Fibroblast of pulmonary artery (primary cell): ENCODE results near the gene LMLN.

Experiments
- DNase-seq: peaks from one replicate; pipeline ENCODE4 v3.0.0-alpha.2; 2010; ENCODE audit warnings: low read depth
- H3K4me3 ChIP-seq: replicated peaks from 2 replicates; pipeline ENCODE4 v1.5.1; 2011; ENCODE audit warnings: low read depth, mild to moderate bottlenecking, control low read depth, low read length, moderate library complexity
- TF ChIP-seq, protein P1 (sequence below): IDR thresholded peaks from 2 replicates; pipeline ENCODE4 v1.5.1; 2011; ENCODE audit warnings: mild to moderate bottlenecking, control low read depth, low read length, inconsistent platforms; ENCODE audit errors: missing control alignments

The LMLN gene

DNA sequence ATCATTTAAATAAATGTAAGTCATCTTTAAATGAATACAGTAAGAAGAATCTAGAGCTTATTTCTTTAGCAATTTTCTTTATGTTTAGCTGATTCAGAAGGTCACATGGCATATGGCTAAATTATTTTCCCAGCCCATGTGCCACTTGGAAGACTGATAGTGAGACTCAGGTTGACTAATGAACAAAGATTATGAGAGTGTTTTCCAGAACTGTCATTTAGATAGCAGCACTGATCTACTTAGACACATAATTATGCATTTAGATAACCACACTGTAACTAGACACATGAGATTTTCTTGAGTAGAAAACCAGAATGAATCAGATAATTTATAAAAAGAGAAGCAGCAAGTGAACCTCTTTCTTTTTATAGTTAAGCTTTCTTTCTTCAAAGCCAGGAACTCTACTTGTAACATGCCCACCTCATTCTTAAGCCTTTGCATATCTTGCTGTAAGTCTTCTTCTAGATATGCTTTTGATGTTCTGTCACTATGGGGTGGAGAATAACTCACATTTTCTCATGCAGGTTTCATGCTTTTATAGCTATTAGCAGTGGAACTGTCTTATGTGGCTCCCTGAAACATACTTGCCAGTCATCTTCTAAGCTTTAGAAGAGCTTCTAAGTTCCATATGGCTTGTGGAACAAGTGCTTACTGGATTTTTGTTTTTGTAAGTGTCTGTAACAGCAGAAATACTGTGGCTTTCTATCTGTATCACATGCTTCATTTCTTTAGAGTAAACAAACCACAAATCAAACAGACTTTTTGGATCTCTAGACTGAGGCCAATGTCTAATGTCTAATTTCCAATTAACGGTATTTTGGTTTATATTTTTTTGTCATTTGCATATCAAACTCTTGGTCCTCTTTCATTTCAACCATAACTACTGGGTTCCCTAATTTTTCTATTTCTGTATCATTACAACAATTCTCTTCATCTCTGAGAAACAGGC lies 101.4 kb downstream of the LMLN start:
- no peak for DNase-seq
- H3K4me3 ChIP-seq, result no peak overlapping the region
- TF ChIP-seq, protein P1, sequence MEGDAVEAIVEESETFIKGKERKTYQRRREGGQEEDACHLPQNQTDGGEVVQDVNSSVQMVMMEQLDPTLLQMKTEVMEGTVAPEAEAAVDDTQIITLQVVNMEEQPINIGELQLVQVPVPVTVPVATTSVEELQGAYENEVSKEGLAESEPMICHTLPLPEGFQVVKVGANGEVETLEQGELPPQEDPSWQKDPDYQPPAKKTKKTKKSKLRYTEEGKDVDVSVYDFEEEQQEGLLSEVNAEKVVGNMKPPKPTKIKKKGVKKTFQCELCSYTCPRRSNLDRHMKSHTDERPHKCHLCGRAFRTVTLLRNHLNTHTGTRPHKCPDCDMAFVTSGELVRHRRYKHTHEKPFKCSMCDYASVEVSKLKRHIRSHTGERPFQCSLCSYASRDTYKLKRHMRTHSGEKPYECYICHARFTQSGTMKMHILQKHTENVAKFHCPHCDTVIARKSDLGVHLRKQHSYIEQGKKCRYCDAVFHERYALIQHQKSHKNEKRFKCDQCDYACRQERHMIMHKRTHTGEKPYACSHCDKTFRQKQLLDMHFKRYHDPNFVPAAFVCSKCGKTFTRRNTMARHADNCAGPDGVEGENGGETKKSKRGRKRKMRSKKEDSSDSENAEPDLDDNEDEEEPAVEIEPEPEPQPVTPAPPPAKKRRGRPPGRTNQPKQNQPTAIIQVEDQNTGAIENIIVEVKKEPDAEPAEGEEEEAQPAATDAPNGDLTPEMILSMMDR, result no peak

DNA sequence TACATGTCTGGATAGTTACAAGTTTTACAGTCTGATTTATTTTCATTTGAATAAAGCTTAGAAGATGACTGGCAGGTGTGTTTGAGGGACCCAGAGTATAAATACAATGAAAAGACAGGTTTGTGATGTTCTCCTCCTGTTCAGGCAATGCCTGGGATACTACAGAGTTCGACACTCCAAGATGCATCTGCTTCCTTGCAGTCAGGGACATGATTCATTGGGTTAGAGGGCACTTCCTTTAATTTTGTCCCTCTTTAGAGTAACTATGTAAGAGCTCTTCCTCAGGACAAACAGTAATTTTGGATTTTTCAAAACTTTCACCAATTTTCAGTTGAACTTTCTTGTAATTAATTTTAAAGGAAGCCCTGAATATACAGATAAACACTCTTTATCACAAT lies 102.0 kb downstream of the LMLN start:
- TF ChIP-seq, protein P1, result no peak
- no peak for DNase-seq
- no peak overlapping the region for H3K4me3 ChIP-seq

DNA sequence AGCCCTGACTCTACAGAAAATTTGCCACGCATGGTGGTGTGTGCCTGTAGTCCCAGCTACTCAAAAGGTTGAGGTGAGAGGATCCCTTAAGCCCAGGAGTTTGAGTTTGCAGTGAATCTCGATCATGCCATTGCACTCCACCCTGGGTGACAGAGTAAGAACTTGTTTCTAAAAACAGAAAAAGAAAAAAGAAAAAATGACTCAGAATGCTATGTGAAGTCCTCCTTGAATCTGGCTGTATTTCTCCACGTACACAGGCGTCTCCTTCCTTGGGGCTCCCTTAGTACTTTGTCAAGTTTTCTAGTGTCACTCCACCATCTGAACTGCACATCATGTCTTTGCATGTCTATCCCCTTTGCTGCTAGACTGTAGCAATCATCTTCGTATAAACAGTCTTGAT lies 104.4 kb downstream of the LMLN start:
- no peak for DNase-seq
- H3K4me3 ChIP-seq, result no peak overlapping the region
- TF ChIP-seq, protein P1, result no peak

GRCh38 chr3:198065897-198066296 lies 105.9 kb downstream of the LMLN start:
- TF ChIP-seq, protein P1, result no peak
- no peak overlapping the region for H3K4me3 ChIP-seq
- DNase-seq, result no peak

GRCh38 chr3:198067416-198067815 lies 107.4 kb downstream of the LMLN start:
- DNase-seq, result no peak
- TF ChIP-seq, protein P1, result no peak
- no peak overlapping the region for H3K4me3 ChIP-seq

DNA sequence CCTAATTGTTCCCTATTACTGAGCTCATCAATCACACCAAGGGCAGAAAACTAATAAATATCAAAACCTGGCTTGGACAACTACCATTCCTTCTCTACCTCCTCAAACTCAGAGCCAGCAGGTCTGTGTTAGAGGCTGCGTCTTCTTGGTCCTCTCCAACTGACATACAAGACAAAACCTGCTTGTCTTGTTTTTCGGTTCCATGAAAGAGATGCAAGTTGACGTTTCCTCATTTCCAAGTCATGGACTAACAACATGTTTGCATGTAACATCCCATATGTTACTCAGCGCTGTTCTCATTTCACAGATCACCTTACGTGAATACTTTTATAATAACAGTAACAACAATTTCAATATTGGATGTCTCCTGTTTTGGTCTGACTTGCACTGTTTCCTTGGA lies 110.9 kb downstream of the LMLN start:
- H3K4me3 ChIP-seq, result no peak overlapping the region
- TF ChIP-seq, protein P1, result no peak
- no peak for DNase-seq

GRCh38 chr3:198071602-198072287 lies 111.7 kb downstream of the LMLN start:
- TF ChIP-seq, protein P1, result peak; percentile 13
- DNase-seq, result peak; percentile 61
- no peak overlapping the region for H3K4me3 ChIP-seq
